Calu3 (cell line): ENCODE measurements around the gene AMMECR1. TPM values are rescaled to one million over a fixed set of nuclear protein-coding genes. Genes with fewer than 3 reads are reported as not detected.
"Not testable (repeated sequence)": the region's sequence is repeated elsewhere in the genome, so short reads cannot be mapped to it uniquely, and the experiment has no call there.

Experiments used
- BruUV-seq: library from RNA; stranded (reverse); fragments of 400-500 nt; replicated peaks from 2 replicates; lab custom pipeline; 2021; lab: Mats Ljungman, UMichigan
- CTCF ChIA-PET: fragments of 300-600 bp; sonication (Branson Sonifier 250); formaldehyde crosslinking; loops from one replicate; lab custom pipeline; 2022; ENCODE audit warnings: antibody characterized with exemption; lab: Charles Lee
- DNase-seq: peaks from one replicate; pipeline ENCODE4 v3.0.0; 2022
- H3K27ac Mint-ChIP-seq: one replicate; pipeline ENCODE4 v1.8.0; 2022; ENCODE audit warnings: mixed read lengths; ENCODE audit not compliant: unreplicated experiment
- H3K27me3 Mint-ChIP-seq: one replicate; pipeline ENCODE4 v1.8.0; 2022; ENCODE audit warnings: mixed read lengths; ENCODE audit not compliant: unreplicated experiment
- H3K36me3 Mint-ChIP-seq: one replicate; pipeline ENCODE4 v1.8.0; 2022; ENCODE audit warnings: mild to moderate bottlenecking, moderate library complexity, mixed read lengths; ENCODE audit not compliant: insufficient read depth, unreplicated experiment
- H3K4me1 Mint-ChIP-seq: one replicate; pipeline ENCODE4 v1.8.0; 2022; ENCODE audit warnings: mild to moderate bottlenecking, low read depth, mixed read lengths; ENCODE audit not compliant: unreplicated experiment
- H3K4me3 Mint-ChIP-seq: one replicate; pipeline ENCODE4 v1.8.0; 2022; ENCODE audit warnings: mild to moderate bottlenecking, low read depth, moderate library complexity, mixed read lengths; ENCODE audit not compliant: unreplicated experiment
- H3K9me3 Mint-ChIP-seq: one replicate; pipeline ENCODE4 v1.8.0; 2022; ENCODE audit warnings: low read depth, mixed read lengths; ENCODE audit not compliant: unreplicated experiment
- intact Hi-C: fragments of 100-400 bp; cut with micrococcal nuclease; formaldehyde crosslinking; loops from one replicate; pipeline ENCODE4 v1.10.0; 2022; ENCODE audit not compliant: unreplicated experiment
- total RNA-seq: library from RNA; stranded (reverse); gene quantifications from 2 replicates; pipeline ENCODE4 v1.2.3, GENCODE V29; 2022
- TF ChIP-seq, protein P1 (sequence below): fragments of 200-600 bp; IDR thresholded peaks from one replicate; pipeline ENCODE4 v1.8.0; 2022; ENCODE audit warnings: antibody characterized with exemption; ENCODE audit not compliant: unreplicated experiment

The AMMECR1 gene
- total RNA-seq, 1 experiment from 2014 or later: 23.5 TPM

DNA sequence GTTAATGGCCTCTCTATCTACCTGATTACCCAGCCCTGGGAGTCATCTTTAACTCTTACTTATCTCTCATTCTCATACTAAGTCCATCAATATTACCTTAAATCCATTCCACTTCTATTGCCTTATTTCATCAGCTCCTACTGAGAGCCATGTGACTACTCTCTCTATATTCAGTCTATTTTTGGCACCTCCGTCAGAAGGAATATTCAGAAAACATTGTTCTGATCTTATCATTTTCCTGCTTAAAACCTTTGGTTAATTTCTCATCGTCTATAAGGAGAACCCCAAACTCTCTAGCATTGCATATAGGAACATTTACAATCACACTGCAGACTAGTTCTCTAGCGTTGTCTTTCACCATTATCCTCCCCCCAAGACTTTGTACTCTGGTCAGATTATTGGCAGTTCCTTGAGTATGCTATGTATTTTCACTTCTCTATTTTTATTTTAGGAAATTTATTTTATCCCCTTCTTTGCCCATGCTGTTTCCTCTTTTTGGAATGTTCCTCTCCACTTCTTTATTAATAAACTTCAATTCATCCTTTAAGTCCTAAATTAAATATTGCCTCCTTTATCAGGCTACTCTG lies 13.7 kb upstream of the AMMECR1 start:
- Mint-ChIP-seq H3K36me3 (no peaks in the 10 kb centered on the region), H3K9me3 (no peaks in the 10 kb centered on the region), H3K4me1 (no peaks in the 10 kb centered on the region), H3K4me3 (no peak overlapping the region), H3K27me3 (no peaks in the 10 kb centered on the region), H3K27ac (no peak overlapping the region)
- intact Hi-C loops: no loop called here
- TF ChIP-seq, protein P1, sequence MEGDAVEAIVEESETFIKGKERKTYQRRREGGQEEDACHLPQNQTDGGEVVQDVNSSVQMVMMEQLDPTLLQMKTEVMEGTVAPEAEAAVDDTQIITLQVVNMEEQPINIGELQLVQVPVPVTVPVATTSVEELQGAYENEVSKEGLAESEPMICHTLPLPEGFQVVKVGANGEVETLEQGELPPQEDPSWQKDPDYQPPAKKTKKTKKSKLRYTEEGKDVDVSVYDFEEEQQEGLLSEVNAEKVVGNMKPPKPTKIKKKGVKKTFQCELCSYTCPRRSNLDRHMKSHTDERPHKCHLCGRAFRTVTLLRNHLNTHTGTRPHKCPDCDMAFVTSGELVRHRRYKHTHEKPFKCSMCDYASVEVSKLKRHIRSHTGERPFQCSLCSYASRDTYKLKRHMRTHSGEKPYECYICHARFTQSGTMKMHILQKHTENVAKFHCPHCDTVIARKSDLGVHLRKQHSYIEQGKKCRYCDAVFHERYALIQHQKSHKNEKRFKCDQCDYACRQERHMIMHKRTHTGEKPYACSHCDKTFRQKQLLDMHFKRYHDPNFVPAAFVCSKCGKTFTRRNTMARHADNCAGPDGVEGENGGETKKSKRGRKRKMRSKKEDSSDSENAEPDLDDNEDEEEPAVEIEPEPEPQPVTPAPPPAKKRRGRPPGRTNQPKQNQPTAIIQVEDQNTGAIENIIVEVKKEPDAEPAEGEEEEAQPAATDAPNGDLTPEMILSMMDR: no peak
- no TSS peak for BruUV-seq
- CTCF ChIA-PET: no interaction called here
- DNase-seq: no peak

DNA sequence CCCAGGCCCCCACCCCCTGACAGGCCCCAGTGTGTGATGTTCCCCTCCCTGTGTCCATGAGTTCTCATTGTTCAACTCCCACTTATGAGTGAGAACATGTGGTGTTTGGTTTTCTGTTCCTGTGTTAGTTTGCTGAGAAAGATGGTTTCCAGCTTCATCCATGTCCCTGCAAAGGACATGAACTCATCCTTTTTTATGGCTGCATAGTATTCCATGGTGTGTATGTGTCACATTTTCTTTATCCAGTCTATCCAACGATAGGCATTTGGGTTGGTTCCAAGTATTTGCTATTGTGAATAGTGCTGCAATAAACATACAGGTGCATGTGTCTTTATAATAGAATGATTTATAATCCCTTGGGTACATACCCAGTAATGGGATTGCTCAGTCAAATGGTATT lies 10.7 kb upstream of the AMMECR1 start:
- H3K4me1 Mint-ChIP-seq, H3K36me3 Mint-ChIP-seq: not testable (repeated sequence)

DNA sequence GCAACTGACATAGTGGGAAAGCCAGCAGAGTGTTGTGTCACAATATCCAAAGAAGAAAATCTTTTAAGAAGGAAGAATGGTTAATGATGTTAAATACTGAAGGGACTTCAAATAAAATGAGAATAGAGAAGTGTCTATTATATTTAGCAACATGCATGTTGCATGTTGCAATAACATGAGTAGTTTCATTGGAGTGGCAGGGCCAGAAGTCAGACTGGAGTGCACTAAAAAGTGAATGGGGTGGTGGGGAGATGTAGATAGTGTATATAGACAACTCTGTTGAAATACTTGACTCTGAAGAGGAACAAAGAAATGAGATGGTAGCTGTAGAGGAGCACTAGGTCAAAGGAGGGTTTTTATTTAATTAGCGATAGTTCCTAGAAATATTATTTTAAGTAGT lies 9.5 kb upstream of the AMMECR1 start:
- no peaks in the 10 kb centered on the region for H3K4me1 Mint-ChIP-seq
- intact Hi-C loops: no loop called here
- no peak for DNase-seq
- H3K36me3 Mint-ChIP-seq: no peaks in the 10 kb centered on the region
- peaks cover 3% of the 10 kb centered on the region for H3K9me3 Mint-ChIP-seq
- TF ChIP-seq, protein P1: no peak
- CTCF ChIA-PET: no interaction called here
- BruUV-seq: no TSS peak
- no peak overlapping the region for H3K4me3 Mint-ChIP-seq
- H3K27me3 Mint-ChIP-seq: no peaks in the 10 kb centered on the region
- H3K27ac Mint-ChIP-seq: no peak overlapping the region

More for the DNA sequence above, 10.7 kb upstream of the AMMECR1 start:
- H3K9me3 Mint-ChIP-seq, CTCF ChIA-PET, intact Hi-C loops, H3K27me3 Mint-ChIP-seq, H3K27ac Mint-ChIP-seq, DNase-seq, H3K4me3 Mint-ChIP-seq, BruUV-seq: not testable (repeated sequence)

DNA sequence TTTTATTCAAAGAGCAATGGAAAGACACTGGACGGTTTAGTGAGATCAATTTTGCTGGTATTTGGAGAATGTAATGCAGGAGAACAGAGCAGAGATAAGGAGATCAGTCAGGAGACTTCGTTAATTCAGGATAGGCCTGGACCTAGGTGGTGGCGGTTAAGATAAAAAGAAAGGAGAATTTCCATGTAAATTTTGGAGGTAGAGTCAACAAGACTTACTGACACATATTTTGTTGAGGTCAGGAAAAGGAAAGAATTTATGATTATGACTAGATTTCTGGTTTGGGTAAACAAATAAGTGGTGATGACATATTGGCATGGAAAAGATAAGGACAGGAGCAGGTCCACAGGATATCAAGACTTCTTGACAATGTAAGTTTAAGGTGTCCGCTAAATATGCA lies 8.8 kb upstream of the AMMECR1 start:
- Mint-ChIP-seq H3K27ac (no peak overlapping the region), H3K9me3 (peaks cover 3% of the 10 kb centered on the region), H3K4me1 (no peaks in the 10 kb centered on the region), H3K27me3 (no peaks in the 10 kb centered on the region), H3K4me3 (no peak overlapping the region), H3K36me3 (no peaks in the 10 kb centered on the region)
- CTCF ChIA-PET: no interaction called here
- TF ChIP-seq, protein P1: no peak
- BruUV-seq: no TSS peak
- no peak for DNase-seq
- intact Hi-C loops: no loop called here

DNA sequence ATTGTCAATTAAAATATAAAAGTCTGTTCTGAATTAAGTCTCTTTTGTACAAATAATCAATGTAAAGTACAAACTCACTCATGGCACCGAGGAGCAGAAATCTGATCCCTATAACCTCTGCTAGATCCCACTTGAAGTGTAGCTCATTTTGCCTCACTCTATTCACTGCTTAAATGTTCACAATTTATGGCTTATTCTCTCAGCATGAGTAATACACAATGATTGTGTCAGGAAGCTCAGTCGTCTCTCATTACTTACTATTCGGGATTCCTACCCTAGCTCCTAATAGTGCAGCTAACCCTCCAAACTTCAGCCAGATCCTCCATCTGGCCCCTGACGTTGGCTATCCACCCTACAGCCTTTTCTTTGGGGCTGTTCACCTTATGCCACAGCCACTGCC lies 4.7 kb upstream of the AMMECR1 start:
- TF ChIP-seq, protein P1: no peak
- H3K4me3 Mint-ChIP-seq: no peak overlapping the region
- peaks cover 15% of the 10 kb centered on the region for H3K4me1 Mint-ChIP-seq
- peaks cover 12% of the 10 kb centered on the region for H3K36me3 Mint-ChIP-seq
- peaks cover 3% of the 10 kb centered on the region for H3K9me3 Mint-ChIP-seq
- CTCF ChIA-PET: no interaction called here
- intact Hi-C loops: no loop called here
- BruUV-seq: no TSS peak
- H3K27ac Mint-ChIP-seq: no peak overlapping the region
- DNase-seq: no peak
- no peaks in the 10 kb centered on the region for H3K27me3 Mint-ChIP-seq
